A673 (cell line): ENCODE results near the gene CHCHD1.

ENCODE experiments used
- EZH2 ChIP-seq: fragments of 200-600 bp; sonication (generic); IDR thresholded peaks from 2 replicates; pipeline ENCODE4 v1.6.1; 2017; ENCODE audit warnings: borderline replicate concordance, low read depth, mild to moderate bottlenecking, mixed read lengths, antibody characterized with exemption, low read length; ENCODE audit not compliant: poor library complexity, severe bottlenecking
- TF ChIP-seq, protein P1 (sequence below): fragments of 300-800, 200-600 bp; sonication (generic); conservative IDR thresholded peaks from 2 replicates; pipeline ENCODE4 v1.5.1; 2017; ENCODE audit warnings: low read depth, mild to moderate bottlenecking, antibody characterized with exemption, low read length, moderate library complexity, mixed read lengths

DNA sequence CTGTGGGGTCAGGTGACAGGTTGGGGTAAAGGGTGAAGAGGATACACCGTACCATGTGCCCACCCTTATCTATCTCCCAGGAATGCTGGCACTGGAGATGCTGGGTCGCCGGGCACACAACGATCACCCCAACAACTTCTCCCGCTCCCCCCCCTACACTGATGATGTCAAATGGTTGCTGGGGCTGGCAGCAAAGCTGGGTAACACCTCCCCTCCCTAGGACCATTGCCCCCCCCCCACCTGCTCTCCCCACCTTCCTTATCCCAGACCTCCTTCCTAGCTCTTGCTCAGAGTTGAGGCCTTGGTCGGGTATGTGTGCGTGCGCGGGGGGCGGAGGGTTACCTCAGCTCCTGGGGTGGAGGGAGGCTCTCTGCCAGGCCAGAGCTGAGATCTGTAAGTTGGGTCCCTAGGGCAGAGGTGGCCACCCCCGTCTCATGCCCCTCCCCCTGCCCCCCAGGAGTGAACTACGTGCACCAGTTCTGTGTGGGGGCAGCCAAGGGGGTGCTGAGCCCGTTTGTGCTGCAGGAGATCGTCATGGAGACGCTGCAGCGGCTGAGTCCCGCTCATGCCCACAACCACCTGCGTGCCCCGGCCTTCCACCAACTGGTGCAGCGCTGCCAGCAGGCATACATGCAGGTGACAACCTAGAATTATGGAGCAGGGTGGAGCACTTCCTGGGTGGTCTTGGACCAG, 18.9 kb downstream of the CHCHD1 start:
- no peak for TF ChIP-seq EZH2
- TF ChIP-seq, protein P1, sequence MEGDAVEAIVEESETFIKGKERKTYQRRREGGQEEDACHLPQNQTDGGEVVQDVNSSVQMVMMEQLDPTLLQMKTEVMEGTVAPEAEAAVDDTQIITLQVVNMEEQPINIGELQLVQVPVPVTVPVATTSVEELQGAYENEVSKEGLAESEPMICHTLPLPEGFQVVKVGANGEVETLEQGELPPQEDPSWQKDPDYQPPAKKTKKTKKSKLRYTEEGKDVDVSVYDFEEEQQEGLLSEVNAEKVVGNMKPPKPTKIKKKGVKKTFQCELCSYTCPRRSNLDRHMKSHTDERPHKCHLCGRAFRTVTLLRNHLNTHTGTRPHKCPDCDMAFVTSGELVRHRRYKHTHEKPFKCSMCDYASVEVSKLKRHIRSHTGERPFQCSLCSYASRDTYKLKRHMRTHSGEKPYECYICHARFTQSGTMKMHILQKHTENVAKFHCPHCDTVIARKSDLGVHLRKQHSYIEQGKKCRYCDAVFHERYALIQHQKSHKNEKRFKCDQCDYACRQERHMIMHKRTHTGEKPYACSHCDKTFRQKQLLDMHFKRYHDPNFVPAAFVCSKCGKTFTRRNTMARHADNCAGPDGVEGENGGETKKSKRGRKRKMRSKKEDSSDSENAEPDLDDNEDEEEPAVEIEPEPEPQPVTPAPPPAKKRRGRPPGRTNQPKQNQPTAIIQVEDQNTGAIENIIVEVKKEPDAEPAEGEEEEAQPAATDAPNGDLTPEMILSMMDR = no peak
